Measurements from ENCODE around the gene CDC42.
"Not testable (repeated sequence)": the region's sequence is repeated elsewhere in the genome, so short reads cannot be mapped to it uniquely, and the experiment has no call there.

- TF ChIP-seq POLR2A (IDR thresholded peaks at IDR 0.05; ENCODE audit: low read depth, low read length); TAF1 (IDR thresholded peaks at IDR 0.05; ENCODE audit: low read depth, low read length); POLR2AphosphoS5 (IDR thresholded peaks at IDR 0.05; ENCODE audit: low read depth, low read length); SPI1 (IDR thresholded peaks at IDR 0.05; ENCODE audit: low read depth, low read length); PAX5 (IDR thresholded peaks at IDR 0.05; ENCODE audit: insufficient read depth, low read length, severe bottlenecking); POU2F2 (IDR thresholded peaks at IDR 0.05; ENCODE audit: low read depth, low read length): not testable (repeated sequence)
These were observed 39.8 kb upstream of the CDC42 start for GRCh38 chr1:22012752-22013151.
